Measurements from ENCODE around the gene PDE4D.

DNA sequence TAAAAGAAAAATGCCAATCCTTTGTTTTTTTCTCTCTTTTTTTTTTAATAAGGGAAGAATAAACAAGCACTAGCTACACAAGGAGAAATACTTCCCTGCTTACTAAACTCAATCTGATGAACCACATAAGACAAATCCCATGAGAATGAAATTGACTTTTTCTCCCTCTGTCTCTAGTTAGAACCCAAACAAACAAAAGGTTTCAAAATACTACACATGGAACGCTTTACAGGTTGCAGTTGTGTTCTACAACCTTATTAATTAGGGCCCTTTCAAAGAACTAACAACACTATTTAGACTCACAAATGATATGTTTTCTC is 124.5 kb downstream of the PDE4D start:
- TF ChIP-seq POLR2AphosphoS5 (IDR thresholded peaks at IDR 0.05; ENCODE audit: low read depth, low read length) (no peak), TAF1 (IDR thresholded peaks at IDR 0.05; ENCODE audit: borderline replicate concordance, insufficient read depth, low read length) (no peak)
- TF ChIP-seq, protein P1, sequence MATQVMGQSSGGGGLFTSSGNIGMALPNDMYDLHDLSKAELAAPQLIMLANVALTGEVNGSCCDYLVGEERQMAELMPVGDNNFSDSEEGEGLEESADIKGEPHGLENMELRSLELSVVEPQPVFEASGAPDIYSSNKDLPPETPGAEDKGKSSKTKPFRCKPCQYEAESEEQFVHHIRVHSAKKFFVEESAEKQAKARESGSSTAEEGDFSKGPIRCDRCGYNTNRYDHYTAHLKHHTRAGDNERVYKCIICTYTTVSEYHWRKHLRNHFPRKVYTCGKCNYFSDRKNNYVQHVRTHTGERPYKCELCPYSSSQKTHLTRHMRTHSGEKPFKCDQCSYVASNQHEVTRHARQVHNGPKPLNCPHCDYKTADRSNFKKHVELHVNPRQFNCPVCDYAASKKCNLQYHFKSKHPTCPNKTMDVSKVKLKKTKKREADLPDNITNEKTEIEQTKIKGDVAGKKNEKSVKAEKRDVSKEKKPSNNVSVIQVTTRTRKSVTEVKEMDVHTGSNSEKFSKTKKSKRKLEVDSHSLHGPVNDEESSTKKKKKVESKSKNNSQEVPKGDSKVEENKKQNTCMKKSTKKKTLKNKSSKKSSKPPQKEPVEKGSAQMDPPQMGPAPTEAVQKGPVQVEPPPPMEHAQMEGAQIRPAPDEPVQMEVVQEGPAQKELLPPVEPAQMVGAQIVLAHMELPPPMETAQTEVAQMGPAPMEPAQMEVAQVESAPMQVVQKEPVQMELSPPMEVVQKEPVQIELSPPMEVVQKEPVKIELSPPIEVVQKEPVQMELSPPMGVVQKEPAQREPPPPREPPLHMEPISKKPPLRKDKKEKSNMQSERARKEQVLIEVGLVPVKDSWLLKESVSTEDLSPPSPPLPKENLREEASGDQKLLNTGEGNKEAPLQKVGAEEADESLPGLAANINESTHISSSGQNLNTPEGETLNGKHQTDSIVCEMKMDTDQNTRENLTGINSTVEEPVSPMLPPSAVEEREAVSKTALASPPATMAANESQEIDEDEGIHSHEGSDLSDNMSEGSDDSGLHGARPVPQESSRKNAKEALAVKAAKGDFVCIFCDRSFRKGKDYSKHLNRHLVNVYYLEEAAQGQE (IDR thresholded peaks at IDR 0.05; ENCODE audit: insufficient read depth in 1 of 2, low read depth in 2 of 2, low read length in 2 of 2) = no peak
